Measurements from ENCODE around the gene CHST11. TPM values are rescaled to one million over a fixed set of nuclear protein-coding genes. Genes with fewer than 3 reads are reported as not detected.

Gene CHST11
- total and polyA plus RNA-seq, 10 of the 15 experiments (the other 5 are each of a cell fraction or from before 2014, with no cell fraction given), result 1.9 to 38.1 (median 17.2) TPM

DNA sequence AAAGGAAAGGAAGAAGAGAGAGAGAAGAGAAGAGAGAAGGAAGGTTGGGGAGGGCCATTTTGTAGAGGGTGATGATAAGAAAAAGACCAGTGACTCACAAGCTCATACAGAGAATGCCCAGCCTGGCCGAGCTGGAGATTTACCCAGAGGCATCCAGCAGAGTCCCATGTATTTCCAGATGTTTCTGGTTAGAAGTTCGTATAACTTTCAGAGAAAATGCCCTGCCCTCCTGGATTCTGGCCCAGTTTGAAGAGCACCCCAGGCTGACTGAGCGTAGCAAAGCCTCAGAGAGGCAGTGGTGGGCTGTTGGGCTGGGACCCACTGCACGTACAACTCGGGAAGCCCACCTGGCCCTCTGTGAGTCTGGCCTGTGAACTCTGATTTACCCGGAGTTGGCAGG lies 279.6 kb downstream of the CHST11 start:
- Histone ChIP-seq H3K4me3 (no peak overlapping the region), H3K27me3 (replicated peaks in 1 of 2; ENCODE audit: control insufficient read depth in 2 of 2, insufficient read depth in 2 of 2, low read length in 1 of 2) (no peaks in the 10 kb centered on the region), H4K20me1 (ENCODE audit: control insufficient read depth, insufficient read depth) (no peaks in the 10 kb centered on the region), H3K4me2 (ENCODE audit: control insufficient read depth, insufficient read depth) (no peak overlapping the region), H3K9ac (ENCODE audit: control insufficient read depth, insufficient read depth, low read length) (no peak overlapping the region), H3K27ac (ENCODE audit: control insufficient read depth, insufficient read depth) (no peak overlapping the region), H3K4me1 (ENCODE audit: control insufficient read depth, insufficient read depth, low read length) (peaks cover 40% of the 10 kb centered on the region), H3K79me2 (ENCODE audit: control insufficient read depth, insufficient read depth, low read length) (peaks cover 4% of the 10 kb centered on the region), H3K36me3 (ENCODE audit: control insufficient read depth in 2 of 2, insufficient read depth in 2 of 2, low read length in 1 of 2) (no peaks in the 10 kb centered on the region), H3K9me3 (replicated peaks; ENCODE audit: control insufficient read depth, insufficient read depth, low read length) (no peaks in the 10 kb centered on the region), H2AFZ (ENCODE audit: control insufficient read depth, low read depth, low read length) (no peak overlapping the region)
- CTCF ChIA-PET, result no interaction called here
- intact Hi-C loops (cut with micrococcal nuclease; ENCODE audit: unreplicated experiment), result no loop called here
- in situ Hi-C loops (cut with MboI), result no loop called here
- no peak for FAIRE-seq
- DNase-seq (ENCODE audit: low read depth, low spot score), result no peak
- WGBS (ENCODE audit: insufficient coverage, insufficient replicate concordance, low lambda C conversion rate, missing lambda C conversion rate), result 88% methylated on average over 6 of the region's 6 CpGs
- BruUV-seq (replicated peaks), result no TSS peak
- SMC1A ChIA-PET (ENCODE audit: uncharacterized antibody, unreplicated experiment), result interaction anchor here (0.8 to 1.2 kb wide), 3 partner anchors 12 to 28 kb away, joined by 3 to 4 read pairs (median 3); no protein-coding TSS in a partner anchor
- no peak for TF ChIP-seq MEF2B (IDR thresholded peaks at IDR 0.05; ENCODE audit: partially characterized antibody, poor library complexity, severe bottlenecking)
- TF ChIP-seq SREBF1 (IDR thresholded peaks at IDR 0.05; ENCODE audit: low read length), result no peak
- TF ChIP-seq SUZ12 (IDR thresholded peaks at IDR 0.05; ENCODE audit: unreplicated experiment), result no peak
- TF ChIP-seq CBFB (IDR thresholded peaks at IDR 0.05; ENCODE audit: low read depth), result no peak
- TF ChIP-seq SUPT20H (IDR thresholded peaks at IDR 0.05; ENCODE audit: borderline replicate concordance, control insufficient read depth, low read depth, low read length), result no peak
- no peak for TF ChIP-seq EP300 (IDR thresholded peaks at IDR 0.05; ENCODE audit: borderline replicate concordance in 1 of 2, control insufficient read depth in 1 of 2, low read depth in 2 of 2, low read length in 2 of 2)
- TF ChIP-seq, protein P1, sequence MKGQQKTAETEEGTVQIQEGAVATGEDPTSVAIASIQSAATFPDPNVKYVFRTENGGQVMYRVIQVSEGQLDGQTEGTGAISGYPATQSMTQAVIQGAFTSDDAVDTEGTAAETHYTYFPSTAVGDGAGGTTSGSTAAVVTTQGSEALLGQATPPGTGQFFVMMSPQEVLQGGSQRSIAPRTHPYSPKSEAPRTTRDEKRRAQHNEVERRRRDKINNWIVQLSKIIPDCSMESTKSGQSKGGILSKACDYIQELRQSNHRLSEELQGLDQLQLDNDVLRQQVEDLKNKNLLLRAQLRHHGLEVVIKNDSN (IDR thresholded peaks at IDR 0.05; ENCODE audit: borderline replicate concordance, extremely low read length, insufficient read depth, low read depth, low read length), result no peak
- TF ChIP-seq BRCA1 (IDR thresholded peaks at IDR 0.05; ENCODE audit: low read depth, low read length), result no peak
- TF ChIP-seq ESRRA (IDR thresholded peaks at IDR 0.05; ENCODE audit: low read length), result no peak
- TF ChIP-seq ETV6 (conservative IDR thresholded peaks at IDR 0.05 in 1 of 2, IDR thresholded peaks at IDR 0.05 in 1 of 2; ENCODE audit: borderline replicate concordance in 1 of 2, low read depth in 1 of 2), result no peak
- TF ChIP-seq TCF12 (IDR thresholded peaks at IDR 0.05; ENCODE audit: low read depth, low read length), result no peak
- no peak for ATAC-seq
- POLR2A ChIA-PET, result no interaction called here
- RAD21 ChIA-PET (ENCODE audit: unreplicated experiment), result interaction anchor here (1.0 kb wide), 1 partner anchor 41 kb away, joined by 3 read pairs; no protein-coding TSS in a partner anchor
